Measurements from ENCODE around the gene RIOX2.

Gene RIOX2

GRCh38 chr3:97896547-97896946 is 75.7 kb downstream of the RIOX2 start:
- no peak for FAIRE-seq
- DNase-seq (ENCODE audit: insufficient read length, low spot score), result no peak
- no peak for TF ChIP-seq POLR2A (IDR thresholded peaks at IDR 0.05; ENCODE audit: low read depth, low read length)

GRCh38 chr3:97896129-97896528 is 76.1 kb downstream of the RIOX2 start:
- no peak for FAIRE-seq
- no peak for TF ChIP-seq POLR2A (IDR thresholded peaks at IDR 0.05; ENCODE audit: low read depth, low read length)
- no peak for DNase-seq (ENCODE audit: insufficient read length, low spot score)

- DNase-seq (ENCODE audit: insufficient read length, low spot score) (no peak), FAIRE-seq (no peak)
- TF ChIP-seq POLR2A (IDR thresholded peaks at IDR 0.05; ENCODE audit: low read depth, low read length), result no peak
These were observed 77.0 kb downstream of the RIOX2 start for GRCh38 chr3:97895216-97895615.

DNA sequence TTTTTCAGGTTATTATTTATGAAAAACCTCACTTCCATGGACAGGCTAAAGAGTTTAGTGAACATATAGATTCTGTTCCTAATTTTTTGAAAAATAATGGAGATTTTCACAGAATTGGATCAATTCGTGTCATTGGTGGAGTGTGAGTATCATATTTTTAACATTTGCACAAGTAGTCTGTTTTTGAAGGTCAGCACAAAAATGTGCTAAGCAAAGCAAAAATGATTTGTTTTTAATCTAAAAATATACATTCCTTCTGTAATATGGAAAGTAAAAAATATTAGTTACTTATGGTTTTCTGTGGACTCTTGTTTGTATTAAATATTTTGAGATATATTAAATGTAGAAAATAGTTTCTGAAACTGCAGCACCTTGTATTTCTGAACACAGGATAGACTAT is 79.4 kb downstream of the RIOX2 start:
- TF ChIP-seq POLR2A (IDR thresholded peaks at IDR 0.05; ENCODE audit: low read depth, low read length), result no peak
- FAIRE-seq, result no peak
- no peak for DNase-seq (ENCODE audit: insufficient read length, low spot score)
